ENCODE data around the gene CT47C1. TPM values are rescaled to one million over a fixed set of nuclear protein-coding genes. Genes with fewer than 3 reads are reported as not detected.

The CT47C1 gene
- total and polyA plus RNA-seq, 9 of the 15 experiments (the other 6 are each of a cell fraction or from before 2014, with no cell fraction given), result not detected

GRCh38 chrX:119087121-119087520 is 14.3 kb downstream of the CT47C1 start:
- Histone ChIP-seq H3K27me3 (ENCODE audit: control insufficient read depth in 2 of 2, insufficient read depth in 2 of 2, low read length in 2 of 2) (peaks cover 0 to 10% of the 10 kb centered on the region in 2 experiments; a peak in 3 of 5 replicates), H3K79me2 (ENCODE audit: control insufficient read depth, insufficient read depth, low read length) (no peaks in the 10 kb centered on the region), H3K9ac (ENCODE audit: insufficient read depth in 1 of 2, low read depth in 2 of 2, low read length in 2 of 2) (no peak overlapping the region), H3K9me1 (ENCODE audit: control insufficient read depth, insufficient read depth, low read length) (no peaks in the 10 kb centered on the region), H3K27ac (ENCODE audit: extremely low read depth, low read depth, low read length) (no peak overlapping the region), H3K4me1 (replicated peaks in 1 of 2; ENCODE audit: control insufficient read depth in 2 of 2, insufficient read depth in 2 of 2, low read length in 2 of 2) (no peaks in the 10 kb centered on the region), H3K36me3 (ENCODE audit: control insufficient read depth, insufficient read depth, low read length) (no peaks in the 10 kb centered on the region), H2AFZ (ENCODE audit: low read depth, low read length) (no peak overlapping the region), H3K9me3 (replicated peaks; ENCODE audit: control insufficient read depth, insufficient read depth, low read depth, low read length) (no peaks in the 10 kb centered on the region), H4K20me1 (replicated peaks; ENCODE audit: control insufficient read depth, insufficient read depth, low read length) (no peaks in the 10 kb centered on the region), H3K4me3 (no peak overlapping the region), H3K4me2 (ENCODE audit: insufficient read depth, low read length) (no peak overlapping the region)
- ATAC-seq (no peak), DNase-seq (ENCODE audit: extremely low read depth in 1 of 4, low spot score in 3 of 4) (no peak), FAIRE-seq (no peak)
- TF ChIP-seq FOSL1 (tag; conservative IDR thresholded peaks at IDR 0.05), result no peak
- TF ChIP-seq MIER1 (IDR thresholded peaks at IDR 0.05; ENCODE audit: low read depth), result no peak
- intact Hi-C loops (cut with micrococcal nuclease) (no loop called here), in situ Hi-C loops (cut with MboI) (no loop called here)
- CTCF ChIA-PET (ENCODE audit: low intra/inter-chr PET ratio), result no interaction called here
- no TSS peak for BruUV-seq (replicated peaks)
- WGBS (ENCODE audit: insufficient coverage, low coverage, missing lambda C conversion rate), result 0% methylated on average over 1 of the region's 1 CpG
- POLR2A ChIA-PET, result interaction anchor here (0.5 kb wide), 1 partner anchor 125 kb away, joined by 3 read pairs; no protein-coding TSS in a partner anchor

- H3K9ac ChIP-seq (ENCODE audit: insufficient read depth in 1 of 2, low read depth in 2 of 2, low read length in 2 of 2), result no peak overlapping the region
- no peaks in the 10 kb centered on the region for H3K79me2 ChIP-seq (ENCODE audit: control insufficient read depth, insufficient read depth, low read length)
- H3K36me3 ChIP-seq (ENCODE audit: control insufficient read depth, insufficient read depth, low read length), result no peaks in the 10 kb centered on the region
- H4K20me1 ChIP-seq (replicated peaks; ENCODE audit: control insufficient read depth, insufficient read depth, low read length), result no peaks in the 10 kb centered on the region
- no peaks in the 10 kb centered on the region for H3K4me1 ChIP-seq (replicated peaks in 1 of 2; ENCODE audit: control insufficient read depth in 2 of 2, insufficient read depth in 2 of 2, low read length in 2 of 2)
- intact Hi-C loops (cut with micrococcal nuclease) (no loop called here), in situ Hi-C loops (cut with MboI) (no loop called here)
- ChIA-PET CTCF (ENCODE audit: low intra/inter-chr PET ratio) (no interaction called here), POLR2A (no interaction called here)
- no peak for ATAC-seq
- no peak overlapping the region for H3K4me3 ChIP-seq
- no peaks in the 10 kb centered on the region for H3K9me1 ChIP-seq (ENCODE audit: control insufficient read depth, insufficient read depth, low read length)
- WGBS (ENCODE audit: insufficient coverage, low coverage, missing lambda C conversion rate), result 0% methylated on average over 1 of the region's 1 CpG
- BruUV-seq (replicated peaks), result no TSS peak
- H3K27ac ChIP-seq (ENCODE audit: extremely low read depth, low read depth, low read length), result no peak overlapping the region
- no peaks in the 10 kb centered on the region for H3K9me3 ChIP-seq (replicated peaks; ENCODE audit: control insufficient read depth, insufficient read depth, low read depth, low read length)
- FAIRE-seq, result no peak
- DNase-seq (ENCODE audit: extremely low read depth in 1 of 4, low spot score in 3 of 4), result no peak
- peaks cover 0 to 10% of the 10 kb centered on the region in 2 experiments; a peak in 3 of 5 replicates for H3K27me3 ChIP-seq (ENCODE audit: control insufficient read depth in 2 of 2, insufficient read depth in 2 of 2, low read length in 2 of 2)
- H2AFZ ChIP-seq (ENCODE audit: low read depth, low read length), result no peak overlapping the region
- no peak overlapping the region for H3K4me2 ChIP-seq (ENCODE audit: insufficient read depth, low read length)
- no peak for TF ChIP-seq TCFL5 (CRISPR knock-in tag; conservative IDR thresholded peaks at IDR 0.05)
- no peak for TF ChIP-seq CBFA2T3 (IDR thresholded peaks at IDR 0.05)
- no peak for TF ChIP-seq GATAD2B (IDR thresholded peaks at IDR 0.05; ENCODE audit: borderline replicate concordance)
- no peak for TF ChIP-seq ZNF395 (CRISPR knock-in tag; IDR thresholded peaks at IDR 0.05)
- TF ChIP-seq ZBTB17 (CRISPR knock-in tag; IDR thresholded peaks at IDR 0.05), result no peak
- TF ChIP-seq HOMEZ (CRISPR knock-in tag; IDR thresholded peaks at IDR 0.05), result no peak
- TF ChIP-seq FIP1L1 (IDR thresholded peaks at IDR 0.05; ENCODE audit: low read depth, low read length, poor library complexity, severe bottlenecking), result no peak
- no peak for TF ChIP-seq ZSCAN29 (IDR thresholded peaks at IDR 0.05)
- TF ChIP-seq GABPB1 (CRISPR knock-in tag; IDR thresholded peaks at IDR 0.05), result no peak
- no peak for TF ChIP-seq ZBED1 (IDR thresholded peaks at IDR 0.05)
- no peak for TF ChIP-seq SETDB1 (IDR thresholded peaks at IDR 0.05; ENCODE audit: low read length)
Measured at GRCh38 chrX:119089619-119090018, 16.8 kb downstream of the CT47C1 start.

Measured in K562 (cell line).